Type B pancreatic cell (in vitro differentiated cells): ENCODE data around the gene MICAL2. TPM values are rescaled to one million over a fixed set of nuclear protein-coding genes. Genes with fewer than 3 reads are reported as not detected.
A peak's percentile ranks its signal among the peaks of the same experiment; 100 is the strongest.

Source experiments
- DNase-seq: peaks from one replicate; pipeline ENCODE4 v3.0.0; 2021; ENCODE audit warnings: mixed read lengths; ENCODE audit not compliant: unreplicated experiment; ENCODE audit errors: extremely low spot score
- H3K27ac Mint-ChIP-seq: 2 replicates; pipeline ENCODE4 v1.8.0; 2021; ENCODE audit warnings: mild to moderate bottlenecking, mixed read lengths
- H3K27me3 Mint-ChIP-seq: 2 replicates; pipeline ENCODE4 v1.8.0; 2021; ENCODE audit warnings: mixed read lengths
- H3K36me3 Mint-ChIP-seq: 2 replicates; pipeline ENCODE4 v1.8.0; 2021; ENCODE audit warnings: mixed read lengths
- H3K4me1 Mint-ChIP-seq: one replicate; pipeline ENCODE4 v1.8.0; 2021; ENCODE audit warnings: mixed read lengths; ENCODE audit not compliant: unreplicated experiment
- H3K4me3 Mint-ChIP-seq: 2 replicates; pipeline ENCODE4 v1.8.0; 2021; ENCODE audit warnings: mild to moderate bottlenecking, mixed read lengths
- H3K9me3 Mint-ChIP-seq: 2 replicates; pipeline ENCODE4 v1.8.0; 2021; ENCODE audit warnings: mixed read lengths
- CTCF ChIP-seq: fragments of 200-600 bp; sonication (generic); conservative IDR thresholded peaks from 2 replicates; pipeline ENCODE4 v1.5.0; 2021; ENCODE audit warnings: antibody characterized with exemption, mild to moderate bottlenecking
- total RNA-seq: library from RNA; stranded (reverse); gene quantifications from 2 replicates; pipeline ENCODE4 v1.2.1, GENCODE V29; 2021; ENCODE audit warnings: low replicate concordance

The MICAL2 gene
- total RNA-seq, 1 donor from 2014 or later = 38.0 TPM

GRCh38 chr11:12070446-12071267 lies 39.7 kb upstream of the MICAL2 start:
- no peaks in the 10 kb centered on the region for H3K36me3 Mint-ChIP-seq
- H3K27ac Mint-ChIP-seq = no peak overlapping the region
- DNase-seq = no peak
- H3K27me3 Mint-ChIP-seq = no peaks in the 10 kb centered on the region
- H3K9me3 Mint-ChIP-seq = peaks cover 7% of the 10 kb centered on the region
- no peak for TF ChIP-seq CTCF
- H3K4me3 Mint-ChIP-seq = no peak overlapping the region
- H3K4me1 Mint-ChIP-seq = peaks cover 27% of the 10 kb centered on the region

- DNase-seq = no peak
- no peaks in the 10 kb centered on the region for H3K36me3 Mint-ChIP-seq
- H3K27me3 Mint-ChIP-seq = no peaks in the 10 kb centered on the region
- H3K4me3 Mint-ChIP-seq = no peak overlapping the region
- no peak for TF ChIP-seq CTCF
- peaks cover 7% of the 10 kb centered on the region for H3K9me3 Mint-ChIP-seq
- peak overlapping the region; percentile 46 for H3K27ac Mint-ChIP-seq
- H3K4me1 Mint-ChIP-seq = peaks cover 22% of the 10 kb centered on the region
Observed at GRCh38 chr11:12071574-12071973, 38.8 kb upstream of the MICAL2 start.

- peaks cover 18% of the 10 kb centered on the region for H3K4me1 Mint-ChIP-seq
- no peaks in the 10 kb centered on the region for H3K36me3 Mint-ChIP-seq
- no peak overlapping the region for H3K27ac Mint-ChIP-seq
- H3K27me3 Mint-ChIP-seq = no peaks in the 10 kb centered on the region
- DNase-seq = no peak
- no peak overlapping the region for H3K4me3 Mint-ChIP-seq
- H3K9me3 Mint-ChIP-seq = peaks cover 4% of the 10 kb centered on the region
- TF ChIP-seq CTCF = no peak
Observed at GRCh38 chr11:12073436-12073835, 37.0 kb upstream of the MICAL2 start.

DNA sequence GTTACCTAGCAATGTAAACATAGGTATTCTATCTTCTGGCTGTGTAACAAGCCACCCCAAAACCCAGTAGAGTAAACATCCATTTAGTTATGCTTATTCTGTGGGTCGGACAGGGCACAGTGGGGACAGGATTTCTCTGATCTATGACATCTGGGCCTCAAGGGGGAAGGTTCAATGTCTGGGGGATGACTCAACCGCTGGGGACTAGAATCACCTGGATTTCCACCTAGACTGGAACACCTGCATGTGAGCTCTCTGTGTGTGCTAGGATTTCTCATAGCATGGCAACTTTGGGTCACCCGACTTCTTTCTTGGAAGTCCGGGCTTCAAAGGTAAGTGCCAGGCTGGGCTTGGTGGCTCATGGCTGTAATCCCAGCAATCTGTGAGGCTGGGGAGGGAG lies 36.5 kb upstream of the MICAL2 start:
- DNase-seq = no peak
- no peak overlapping the region for H3K4me3 Mint-ChIP-seq
- H3K4me1 Mint-ChIP-seq = peaks cover 18% of the 10 kb centered on the region
- no peaks in the 10 kb centered on the region for H3K27me3 Mint-ChIP-seq
- H3K9me3 Mint-ChIP-seq = peaks cover 4% of the 10 kb centered on the region
- no peak overlapping the region for H3K27ac Mint-ChIP-seq
- TF ChIP-seq CTCF = no peak
- no peaks in the 10 kb centered on the region for H3K36me3 Mint-ChIP-seq

DNA sequence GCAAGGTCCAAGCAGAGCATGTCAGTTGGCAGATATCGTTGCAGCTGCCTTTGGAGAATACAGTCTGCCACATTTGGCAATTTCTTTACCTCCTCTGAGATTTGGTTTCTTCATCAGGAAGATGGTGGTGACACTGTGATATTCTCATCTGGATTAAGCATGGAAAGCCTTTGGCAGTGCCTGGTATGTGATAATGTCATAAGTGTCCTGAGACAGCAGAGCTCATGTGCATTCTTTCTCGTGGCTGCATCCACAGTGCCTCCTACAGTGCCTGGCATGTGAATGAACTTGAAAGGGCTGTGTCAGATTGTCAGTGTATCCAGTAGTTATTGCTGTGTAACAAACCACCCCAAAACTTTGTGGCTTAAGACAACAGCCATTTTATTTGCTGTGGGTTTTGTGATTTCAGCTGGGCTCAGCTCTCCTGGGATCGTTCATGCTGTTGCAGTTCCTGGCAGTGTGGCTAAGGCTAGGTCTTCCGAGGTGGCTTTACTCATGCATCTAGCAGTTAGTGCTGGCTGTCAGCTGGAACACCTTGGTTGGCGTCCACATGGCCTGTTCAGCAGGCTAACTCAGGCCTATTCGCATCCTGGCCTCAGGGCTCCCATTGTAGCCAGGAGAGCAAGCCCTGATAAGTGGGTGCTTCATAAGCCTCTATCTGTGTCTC lies 35.7 kb upstream of the MICAL2 start:
- no peak overlapping the region for H3K27ac Mint-ChIP-seq
- no peak for DNase-seq
- no peaks in the 10 kb centered on the region for H3K27me3 Mint-ChIP-seq
- peaks cover 18% of the 10 kb centered on the region for H3K4me1 Mint-ChIP-seq
- peaks cover 4% of the 10 kb centered on the region for H3K9me3 Mint-ChIP-seq
- no peak for TF ChIP-seq CTCF
- H3K4me3 Mint-ChIP-seq = no peak overlapping the region
- no peaks in the 10 kb centered on the region for H3K36me3 Mint-ChIP-seq
